ENCODE measurements around the gene DDHD1.

Gene DDHD1

DNA sequence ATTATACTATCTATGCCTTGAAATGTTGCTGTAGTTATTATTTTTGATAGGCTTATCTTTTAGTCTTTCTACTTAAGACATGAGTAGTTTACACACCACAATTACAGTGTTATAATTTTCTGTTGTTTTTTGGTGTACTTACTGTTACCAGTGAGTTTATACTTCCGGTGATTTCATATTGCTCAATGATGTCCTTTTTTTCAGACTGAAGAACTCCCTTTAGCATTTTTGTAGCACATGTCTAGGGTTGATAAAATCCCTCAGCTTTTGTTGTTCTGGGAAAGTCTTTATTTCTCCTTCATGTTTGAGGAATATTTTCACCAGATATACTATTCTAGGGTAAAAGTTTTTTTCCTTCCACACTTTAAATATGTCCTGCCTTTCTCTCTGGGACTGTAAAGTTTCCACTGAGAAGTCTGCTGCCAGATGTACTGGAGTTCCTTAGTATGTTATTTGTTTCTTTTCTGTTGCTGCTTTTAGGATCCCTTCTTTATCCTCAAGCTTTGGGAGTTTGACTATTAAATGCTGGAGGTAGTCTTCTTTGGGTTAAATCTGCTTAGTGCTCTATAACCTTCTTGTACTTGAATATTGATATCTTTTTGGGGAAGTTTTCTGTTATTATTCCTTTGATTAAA is 160.8 kb downstream of the DDHD1 start:
- H3K4me1 ChIP-seq (ENCODE audit: control insufficient read depth, insufficient read depth, low read length) = no peaks in the 10 kb centered on the region

DNA sequence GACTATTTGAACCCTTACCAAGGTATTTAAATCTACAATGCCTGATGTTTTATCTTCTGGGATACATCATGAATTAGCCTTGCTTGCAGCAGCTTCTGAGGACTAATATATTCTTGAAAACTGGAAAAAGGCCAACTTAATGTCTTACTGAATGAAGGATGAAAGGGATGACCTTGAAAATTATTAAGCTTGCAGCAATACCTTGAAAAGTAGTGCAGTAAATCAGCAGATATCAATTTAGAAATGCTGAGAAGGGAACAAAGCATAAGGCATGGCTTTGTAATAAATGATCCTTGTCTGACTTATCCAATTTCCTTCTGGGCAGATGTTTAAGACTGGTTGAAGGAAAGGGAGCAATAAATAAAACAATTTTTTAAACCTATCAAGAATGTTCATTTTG is 165.0 kb downstream of the DDHD1 start:
- Histone ChIP-seq H3K4me1 (ENCODE audit: control insufficient read depth, insufficient read depth, low read length) (no peaks in the 10 kb centered on the region), H3K9ac (ENCODE audit: low read length) (no peak overlapping the region), H3K4me3 (ENCODE audit: low read depth, low read length) (no peak overlapping the region), H3K27me3 (ENCODE audit: control insufficient read depth, insufficient read depth, low read length) (no peaks in the 10 kb centered on the region), H3K9me3 (ENCODE audit: control insufficient read depth, insufficient read depth, low read depth, low read length) (no peaks in the 10 kb centered on the region), H3K27ac (ENCODE audit: low read depth, low read length) (no peak overlapping the region), H3K36me3 (ENCODE audit: control insufficient read depth, insufficient read depth, low read length) (no peaks in the 10 kb centered on the region)

More for the DNA sequence above, 160.8 kb downstream of the DDHD1 start:
- Histone ChIP-seq H3K9ac (ENCODE audit: low read length) (no peak overlapping the region), H3K4me3 (ENCODE audit: low read depth, low read length) (no peak overlapping the region), H3K9me3 (ENCODE audit: control insufficient read depth, insufficient read depth, low read depth, low read length) (no peaks in the 10 kb centered on the region), H3K27ac (ENCODE audit: low read depth, low read length) (no peak overlapping the region), H3K36me3 (ENCODE audit: control insufficient read depth, insufficient read depth, low read length) (no peaks in the 10 kb centered on the region), H3K27me3 (ENCODE audit: control insufficient read depth, insufficient read depth, low read length) (no peaks in the 10 kb centered on the region)

DNA sequence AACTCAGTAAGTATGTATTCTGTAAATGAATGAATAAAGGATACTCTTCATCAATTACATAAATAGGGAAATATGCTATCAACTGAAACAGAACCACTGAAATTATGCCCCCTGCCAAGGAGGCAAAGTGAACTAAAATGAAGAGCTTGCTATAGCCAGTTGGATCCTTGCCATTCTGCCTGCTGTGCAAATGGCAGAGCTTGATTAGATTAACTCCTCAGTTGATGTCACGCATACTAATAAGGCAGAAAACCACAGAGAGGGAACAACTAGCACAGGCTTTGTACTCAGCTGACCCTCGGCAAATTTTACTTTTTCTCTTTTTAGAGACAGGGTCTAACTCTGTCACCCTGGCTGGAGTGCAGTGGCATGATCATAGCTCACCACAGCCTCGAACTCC is 165.6 kb downstream of the DDHD1 start:
- Histone ChIP-seq H3K4me1 (ENCODE audit: control insufficient read depth, insufficient read depth, low read length) (no peaks in the 10 kb centered on the region), H3K9ac (ENCODE audit: low read length) (no peak overlapping the region), H3K9me3 (ENCODE audit: control insufficient read depth, insufficient read depth, low read depth, low read length) (no peaks in the 10 kb centered on the region), H3K27me3 (ENCODE audit: control insufficient read depth, insufficient read depth, low read length) (no peaks in the 10 kb centered on the region), H3K27ac (ENCODE audit: low read depth, low read length) (no peak overlapping the region), H3K36me3 (ENCODE audit: control insufficient read depth, insufficient read depth, low read length) (no peaks in the 10 kb centered on the region), H3K4me3 (ENCODE audit: low read depth, low read length) (no peak overlapping the region)

DNA sequence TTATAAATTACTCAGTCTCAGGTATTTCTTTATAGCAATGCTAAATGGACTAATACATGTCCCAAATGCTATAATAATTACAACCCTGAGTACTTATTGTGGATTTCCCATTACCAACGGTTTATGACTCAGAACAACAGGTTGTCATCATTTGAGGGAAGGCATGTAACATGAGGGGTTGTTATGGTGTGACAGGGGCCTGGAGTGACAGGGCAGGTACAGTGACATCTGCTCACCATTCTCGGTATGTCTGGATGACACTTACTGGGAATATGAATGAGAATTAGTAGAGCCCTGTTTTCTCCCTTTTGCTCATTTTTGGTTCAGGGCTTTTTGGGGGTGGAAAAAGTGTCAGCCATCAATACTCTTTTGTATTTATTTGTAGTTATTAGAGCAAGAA is 166.1 kb downstream of the DDHD1 start:
- no peaks in the 10 kb centered on the region for H3K4me1 ChIP-seq (ENCODE audit: control insufficient read depth, insufficient read depth, low read length)
- no peaks in the 10 kb centered on the region for H3K27me3 ChIP-seq (ENCODE audit: control insufficient read depth, insufficient read depth, low read length)
- no peaks in the 10 kb centered on the region for H3K9me3 ChIP-seq (ENCODE audit: control insufficient read depth, insufficient read depth, low read depth, low read length)
- no peak overlapping the region for H3K9ac ChIP-seq (ENCODE audit: low read length)
- H3K36me3 ChIP-seq (ENCODE audit: control insufficient read depth, insufficient read depth, low read length) = no peaks in the 10 kb centered on the region
- H3K27ac ChIP-seq (ENCODE audit: low read depth, low read length) = no peak overlapping the region
- no peak overlapping the region for H3K4me3 ChIP-seq (ENCODE audit: low read depth, low read length)

Data from HUES6 (cell line).